ENCODE data around the gene FIGNL2.

FIGNL2 gene

GRCh38 chr12:51872689-51872981, 24.1 kb upstream of the FIGNL2 start:
- no peak overlapping the region for H3K4me3 ChIP-seq (ENCODE audit: low read depth in 1 of 2, low read length in 2 of 2)
- no peaks in the 10 kb centered on the region for H3K36me3 ChIP-seq (ENCODE audit: control insufficient read depth in 1 of 2, insufficient read depth in 2 of 2, low read length in 2 of 2)
- H3K27ac ChIP-seq (ENCODE audit: low read length) = no peak overlapping the region
- peaks cover 0 to 13% of the 10 kb centered on the region in 2 donors for H3K4me1 ChIP-seq (ENCODE audit: control insufficient read depth in 1 of 2, insufficient read depth in 2 of 2, low read length in 2 of 2)
- H3K27me3 ChIP-seq (ENCODE audit: low read depth, low read length) = peaks cover 8% of the 10 kb centered on the region
- H3K9me3 ChIP-seq (ENCODE audit: control insufficient read depth in 1 of 2, low read length in 2 of 2) = no peaks in the 10 kb centered on the region

GRCh38 chr12:51871918-51872688, 23.6 kb upstream of the FIGNL2 start:
- H3K27ac ChIP-seq (ENCODE audit: low read length) = no peak overlapping the region
- peaks cover 8% of the 10 kb centered on the region for H3K27me3 ChIP-seq (ENCODE audit: low read depth, low read length)
- no peak overlapping the region for H3K4me3 ChIP-seq (ENCODE audit: low read depth in 1 of 2, low read length in 2 of 2)
- no peaks in the 10 kb centered on the region for H3K36me3 ChIP-seq (ENCODE audit: control insufficient read depth in 1 of 2, insufficient read depth in 2 of 2, low read length in 2 of 2)
- H3K9me3 ChIP-seq (ENCODE audit: control insufficient read depth in 1 of 2, low read length in 2 of 2) = no peaks in the 10 kb centered on the region
- peaks cover 0 to 13% of the 10 kb centered on the region in 2 donors for H3K4me1 ChIP-seq (ENCODE audit: control insufficient read depth in 1 of 2, insufficient read depth in 2 of 2, low read length in 2 of 2)

DNA sequence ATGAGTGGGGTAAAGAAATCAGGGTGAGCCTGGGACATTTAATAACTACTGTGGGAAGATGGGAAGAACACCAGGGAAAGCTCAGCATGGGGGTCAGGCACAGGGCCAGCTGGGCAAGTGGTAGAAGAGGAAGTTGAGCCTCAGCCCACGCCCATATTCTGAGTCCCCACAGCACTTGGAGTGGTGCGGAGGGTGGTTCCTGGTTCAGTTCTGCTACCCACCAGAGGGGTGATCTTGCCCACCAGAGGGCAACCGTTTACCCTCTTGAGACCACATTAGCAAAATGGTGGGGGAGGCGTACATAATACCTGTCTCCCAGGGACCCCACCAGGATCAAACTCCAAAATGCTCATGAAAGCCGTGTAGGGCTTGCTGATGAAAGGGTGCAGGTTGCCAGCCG, 22.6 kb upstream of the FIGNL2 start:
- no peak overlapping the region for H3K4me3 ChIP-seq (ENCODE audit: low read depth in 1 of 2, low read length in 2 of 2)
- no peak overlapping the region for H3K27ac ChIP-seq (ENCODE audit: low read length)
- H3K9me3 ChIP-seq (ENCODE audit: control insufficient read depth in 1 of 2, low read length in 2 of 2) = no peaks in the 10 kb centered on the region
- H3K4me1 ChIP-seq (ENCODE audit: control insufficient read depth in 1 of 2, insufficient read depth in 2 of 2, low read length in 2 of 2) = peaks cover 0 to 13% of the 10 kb centered on the region in 2 donors
- H3K27me3 ChIP-seq (ENCODE audit: low read depth, low read length) = peaks cover 8% of the 10 kb centered on the region
- H3K36me3 ChIP-seq (ENCODE audit: control insufficient read depth in 1 of 2, insufficient read depth in 2 of 2, low read length in 2 of 2) = no peaks in the 10 kb centered on the region

DNA sequence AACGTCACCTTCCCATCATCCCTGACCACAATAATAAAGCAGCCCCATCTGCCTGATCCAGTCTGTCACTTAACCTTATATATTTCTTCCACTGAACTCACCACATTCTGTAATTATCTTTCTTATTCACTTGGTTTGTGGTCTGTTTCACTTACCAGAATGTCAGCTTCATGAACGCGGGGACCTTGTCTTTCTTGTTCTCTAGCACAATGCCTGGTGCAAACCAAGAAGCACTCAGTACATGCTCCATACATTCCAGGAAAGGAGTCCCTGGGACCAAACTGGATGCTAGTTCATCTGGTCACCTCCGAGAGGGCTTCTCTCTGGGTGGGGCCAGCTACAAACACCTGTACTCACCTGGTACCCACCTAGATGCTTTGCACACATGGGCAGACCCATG, 22.0 kb upstream of the FIGNL2 start:
- Histone ChIP-seq H3K27ac (ENCODE audit: low read length) (no peak overlapping the region), H3K4me1 (ENCODE audit: control insufficient read depth in 1 of 2, insufficient read depth in 2 of 2, low read length in 2 of 2) (peaks cover 0 to 13% of the 10 kb centered on the region in 2 donors), H3K9me3 (ENCODE audit: control insufficient read depth in 1 of 2, low read length in 2 of 2) (no peaks in the 10 kb centered on the region), H3K27me3 (ENCODE audit: low read depth, low read length) (peaks cover 8% of the 10 kb centered on the region), H3K36me3 (ENCODE audit: control insufficient read depth in 1 of 2, insufficient read depth in 2 of 2, low read length in 2 of 2) (no peaks in the 10 kb centered on the region), H3K4me3 (ENCODE audit: low read depth in 1 of 2, low read length in 2 of 2) (no peak overlapping the region)

- Histone ChIP-seq H3K4me3 (ENCODE audit: low read depth in 1 of 2, low read length in 2 of 2) (no peak overlapping the region), H3K9me3 (ENCODE audit: control insufficient read depth in 1 of 2, low read length in 2 of 2) (no peaks in the 10 kb centered on the region)
These were observed 21.4 kb upstream of the FIGNL2 start for GRCh38 chr12:51869931-51870330.

GRCh38 chr12:51869496-51869865, 21.0 kb upstream of the FIGNL2 start:
- H3K27ac ChIP-seq (ENCODE audit: low read length) = no peak overlapping the region
- H3K27me3 ChIP-seq (ENCODE audit: low read depth, low read length) = peaks cover 17% of the 10 kb centered on the region
- no peaks in the 10 kb centered on the region for H3K9me3 ChIP-seq (ENCODE audit: control insufficient read depth in 1 of 2, low read length in 2 of 2)
- H3K4me1 ChIP-seq (ENCODE audit: control insufficient read depth in 1 of 2, insufficient read depth in 2 of 2, low read length in 2 of 2) = peaks cover 0 to 17% of the 10 kb centered on the region in 2 donors
- H3K4me3 ChIP-seq (ENCODE audit: low read depth in 1 of 2, low read length in 2 of 2) = peak overlapping the region; percentile 33 to 60
- no peaks in the 10 kb centered on the region for H3K36me3 ChIP-seq (ENCODE audit: control insufficient read depth in 1 of 2, insufficient read depth in 2 of 2, low read length in 2 of 2)

More at GRCh38 chr12:51869931-51870330, 21.4 kb upstream of the FIGNL2 start:
- H3K4me1 ChIP-seq (ENCODE audit: control insufficient read depth in 1 of 2, insufficient read depth in 2 of 2, low read length in 2 of 2) = peaks cover 0 to 13% of the 10 kb centered on the region in 2 donors
- no peak overlapping the region for H3K27ac ChIP-seq (ENCODE audit: low read length)
- peaks cover 14% of the 10 kb centered on the region for H3K27me3 ChIP-seq (ENCODE audit: low read depth, low read length)
- no peaks in the 10 kb centered on the region for H3K36me3 ChIP-seq (ENCODE audit: control insufficient read depth in 1 of 2, insufficient read depth in 2 of 2, low read length in 2 of 2)

DNA sequence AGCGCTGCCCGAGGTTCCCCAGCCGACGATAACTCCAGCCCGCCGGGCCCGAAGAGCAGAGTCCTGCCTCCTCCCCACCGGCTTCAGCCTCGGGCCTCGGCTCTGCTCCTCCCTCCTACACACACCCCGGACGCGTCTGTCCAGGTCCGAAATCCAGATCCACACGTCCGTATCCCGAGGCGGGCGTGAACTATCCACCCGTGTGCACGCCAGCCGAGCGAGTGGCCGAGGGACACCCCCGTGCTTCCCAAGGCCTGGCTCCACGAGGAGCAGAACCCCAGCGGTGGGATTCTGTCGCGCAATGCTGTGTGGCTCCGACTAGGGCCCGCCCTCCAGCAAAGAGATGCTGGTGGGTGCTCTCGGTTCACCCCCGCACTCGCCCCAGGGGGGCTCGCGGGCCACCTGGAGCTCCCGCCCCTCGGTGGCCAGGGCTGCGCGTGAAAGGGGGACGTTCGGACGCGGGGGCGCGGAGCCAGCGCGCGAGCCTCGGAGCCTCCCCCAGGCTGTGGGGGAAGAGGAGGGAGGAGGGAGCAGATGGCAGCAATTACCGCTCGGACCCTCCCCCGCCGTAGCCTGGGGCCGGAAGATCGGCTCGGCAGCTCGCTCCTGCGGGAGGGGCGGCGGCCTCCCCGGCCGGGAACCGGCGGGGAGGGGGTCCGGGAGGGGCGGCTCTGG, 20.4 kb upstream of the FIGNL2 start:
- Histone ChIP-seq H3K36me3 (ENCODE audit: control insufficient read depth in 1 of 2, insufficient read depth in 2 of 2, low read length in 2 of 2) (no peaks in the 10 kb centered on the region), H3K4me1 (ENCODE audit: control insufficient read depth in 1 of 2, insufficient read depth in 2 of 2, low read length in 2 of 2) (peaks cover 0 to 22% of the 10 kb centered on the region in 2 donors), H3K4me3 (ENCODE audit: low read depth in 1 of 2, low read length in 2 of 2) (peak overlapping the region; percentile 33 to 60), H3K27ac (ENCODE audit: low read length) (no peak overlapping the region), H3K27me3 (ENCODE audit: low read depth, low read length) (peaks cover 20% of the 10 kb centered on the region), H3K9me3 (ENCODE audit: control insufficient read depth in 1 of 2, low read length in 2 of 2) (no peaks in the 10 kb centered on the region)

- peaks cover 0 to 24% of the 10 kb centered on the region in 2 donors for H3K4me1 ChIP-seq (ENCODE audit: control insufficient read depth in 1 of 2, insufficient read depth in 2 of 2, low read length in 2 of 2)
- no peaks in the 10 kb centered on the region for H3K36me3 ChIP-seq (ENCODE audit: control insufficient read depth in 1 of 2, insufficient read depth in 2 of 2, low read length in 2 of 2)
- H3K4me3 ChIP-seq (ENCODE audit: low read depth in 1 of 2, low read length in 2 of 2) = no peak overlapping the region
- H3K9me3 ChIP-seq (ENCODE audit: control insufficient read depth in 1 of 2, low read length in 2 of 2) = no peaks in the 10 kb centered on the region
- H3K27ac ChIP-seq (ENCODE audit: low read length) = no peak overlapping the region
- H3K27me3 ChIP-seq (ENCODE audit: low read depth, low read length) = peaks cover 21% of the 10 kb centered on the region
These were observed 19.4 kb upstream of the FIGNL2 start for GRCh38 chr12:51867796-51868428.

- peaks cover 21% of the 10 kb centered on the region for H3K27me3 ChIP-seq (ENCODE audit: low read depth, low read length)
These were observed 18.9 kb upstream of the FIGNL2 start for GRCh38 chr12:51867371-51867770.

GRCh38 chr12:51866762-51867161, 18.2 kb upstream of the FIGNL2 start:
- Histone ChIP-seq H3K27me3 (ENCODE audit: low read depth, low read length) (peaks cover 21% of the 10 kb centered on the region), H3K9me3 (ENCODE audit: control insufficient read depth in 1 of 2, low read length in 2 of 2) (no peaks in the 10 kb centered on the region), H3K4me3 (ENCODE audit: low read depth in 1 of 2, low read length in 2 of 2) (no peak overlapping the region), H3K4me1 (ENCODE audit: control insufficient read depth in 1 of 2, insufficient read depth in 2 of 2, low read length in 2 of 2) (peaks cover 0 to 24% of the 10 kb centered on the region in 2 donors), H3K27ac (ENCODE audit: low read length) (no peak overlapping the region), H3K36me3 (ENCODE audit: control insufficient read depth in 1 of 2, insufficient read depth in 2 of 2, low read length in 2 of 2) (no peaks in the 10 kb centered on the region)

More at GRCh38 chr12:51867371-51867770, 18.9 kb upstream of the FIGNL2 start:
- Histone ChIP-seq H3K27ac (ENCODE audit: low read length) (no peak overlapping the region), H3K4me3 (ENCODE audit: low read depth in 1 of 2, low read length in 2 of 2) (no peak overlapping the region), H3K36me3 (ENCODE audit: control insufficient read depth in 1 of 2, insufficient read depth in 2 of 2, low read length in 2 of 2) (no peaks in the 10 kb centered on the region), H3K4me1 (ENCODE audit: control insufficient read depth in 1 of 2, insufficient read depth in 2 of 2, low read length in 2 of 2) (peaks cover 0 to 24% of the 10 kb centered on the region in 2 donors), H3K9me3 (ENCODE audit: control insufficient read depth in 1 of 2, low read length in 2 of 2) (no peaks in the 10 kb centered on the region)

- H3K9me3 ChIP-seq (ENCODE audit: control insufficient read depth in 1 of 2, low read length in 2 of 2) = no peaks in the 10 kb centered on the region
- peaks cover 21% of the 10 kb centered on the region for H3K27me3 ChIP-seq (ENCODE audit: low read depth, low read length)
- H3K36me3 ChIP-seq (ENCODE audit: control insufficient read depth in 1 of 2, insufficient read depth in 2 of 2, low read length in 2 of 2) = no peaks in the 10 kb centered on the region
- H3K27ac ChIP-seq (ENCODE audit: low read length) = no peak overlapping the region
- no peak overlapping the region for H3K4me3 ChIP-seq (ENCODE audit: low read depth in 1 of 2, low read length in 2 of 2)
- peaks cover 0 to 24% of the 10 kb centered on the region in 2 donors for H3K4me1 ChIP-seq (ENCODE audit: control insufficient read depth in 1 of 2, insufficient read depth in 2 of 2, low read length in 2 of 2)
These were observed 17.8 kb upstream of the FIGNL2 start for GRCh38 chr12:51866324-51866723.

Data from muscle layer of duodenum (tissue), 2 donors.